Left renal pelvis (tissue), 4 donors: Measurements from ENCODE around the gene ERLIN1. TPM values are rescaled to one million over a fixed set of nuclear protein-coding genes. Genes with fewer than 3 reads are reported as not detected.

Source experiments
- DNase-seq, 4 donors: peaks; one replicate each; pipeline ENCODE4 v3.0.0-alpha.2; 2013; ENCODE audit warnings: low read depth in 4 of 4, low spot score in 3 of 4
- polyA plus RNA-seq, 4 donors: library from polyadenylated mRNA; unstranded; fragments of 120-200 nt; gene quantifications; one replicate each; pipeline ENCODE4 v1.2.1, GENCODE V29; 2013; ENCODE audit not compliant: insufficient read length in 4 of 4

ERLIN1 gene
- 10 to 100 TPM; 44.6 to 60.5 (median 55.1) TPM for polyA plus RNA-seq

DNA sequence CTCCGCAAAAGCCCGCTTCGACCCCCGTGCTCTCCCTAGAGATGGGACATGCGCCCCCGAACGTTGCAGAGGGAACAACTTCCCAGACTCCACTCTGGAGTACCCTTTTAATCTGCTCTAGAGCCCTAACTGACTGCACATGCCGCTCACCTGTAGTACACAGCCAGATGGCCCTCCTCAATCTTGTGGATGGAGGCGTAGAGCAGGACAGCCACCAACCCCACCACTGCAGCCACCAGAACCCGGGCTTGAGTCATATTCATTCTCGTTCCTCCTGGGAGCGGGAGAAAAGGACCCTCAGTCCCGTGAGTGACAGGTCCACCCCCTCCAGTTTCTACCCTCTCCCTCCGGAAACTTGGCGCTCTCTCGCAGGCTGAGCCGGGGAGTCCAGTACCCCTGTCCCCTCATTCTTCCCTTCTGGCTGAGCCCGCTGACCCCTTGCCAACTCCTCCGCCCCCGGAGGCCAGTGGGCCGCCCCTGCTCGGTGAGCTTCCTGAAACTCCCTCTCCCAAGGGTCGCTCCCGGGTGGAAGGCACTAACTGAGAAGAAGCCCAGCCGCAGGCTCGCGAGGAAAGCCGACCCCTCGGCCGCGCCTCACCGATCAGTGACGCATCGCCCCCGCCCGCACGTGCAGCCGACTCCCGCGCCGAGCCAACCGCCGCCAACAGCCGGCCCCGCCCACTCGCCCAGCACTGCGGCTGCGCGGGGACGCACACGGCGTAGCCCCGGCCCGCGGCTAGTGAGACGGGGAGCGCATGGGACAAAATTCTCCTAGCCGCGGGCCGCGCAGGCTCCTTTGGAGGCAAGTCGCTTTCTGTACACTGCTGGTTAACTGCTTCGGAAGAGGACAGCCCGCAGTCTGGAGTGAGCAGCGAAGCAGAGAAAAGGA lies at the start of gene ERLIN1:
TSS of gene ERLIN1 (minus strand) at position 666 of the 889 bp plus-strand sequence. CDS start at position 263, 403 bp downstream.
- DNase-seq, result peak; percentile 81 to 90 (median 88)

- no peak for DNase-seq
Measured at GRCh38 chr10:100232101-100232500, 46.3 kb upstream of the ERLIN1 start.

- no peak for DNase-seq
Measured at GRCh38 chr10:100229819-100230422, 44.1 kb upstream of the ERLIN1 start.

- DNase-seq, result no peak
Measured at GRCh38 chr10:100223879-100224278, 38.0 kb upstream of the ERLIN1 start.

DNA sequence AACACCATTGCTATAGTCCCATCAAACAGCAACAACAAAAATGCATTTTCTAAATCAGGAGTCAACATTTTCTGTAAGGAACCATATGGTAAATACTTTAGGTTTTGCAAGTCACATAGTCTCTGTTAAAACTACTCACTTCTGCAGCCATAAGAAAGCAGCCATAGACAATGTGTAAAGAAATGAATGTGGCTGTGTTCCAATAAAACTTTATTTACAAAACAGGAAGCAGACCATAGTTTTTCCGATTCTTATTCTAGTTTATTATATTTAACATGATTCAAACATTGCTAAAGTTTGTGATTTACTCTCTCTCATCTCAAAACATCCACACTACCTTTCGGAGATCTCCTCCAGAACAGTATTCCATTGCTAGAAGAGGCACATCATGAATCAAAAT lies 36.7 kb upstream of the ERLIN1 start:
- no peak for DNase-seq

GRCh38 chr10:100216006-100216405 lies 30.2 kb upstream of the ERLIN1 start:
- DNase-seq, result no peak

DNA sequence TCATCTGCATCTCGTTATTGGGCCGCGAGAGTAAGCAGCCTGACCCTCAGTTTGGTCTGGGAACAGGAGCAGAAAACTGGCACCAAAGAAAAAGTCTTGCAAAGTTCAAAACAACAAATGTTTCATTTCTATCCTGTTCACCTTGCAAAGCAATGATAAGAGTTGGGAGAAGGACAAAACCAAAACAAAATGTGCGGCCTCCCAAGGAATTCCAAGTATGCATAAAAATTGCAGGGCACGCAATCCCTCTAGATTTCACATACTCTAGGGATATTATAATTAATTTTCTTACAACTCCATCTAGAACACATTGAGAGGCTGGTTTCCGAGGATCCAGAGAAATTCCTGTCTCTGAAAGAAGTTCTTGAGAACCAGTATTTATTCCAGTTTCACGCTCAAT lies 23.5 kb upstream of the ERLIN1 start:
- no peak for DNase-seq

- DNase-seq, result no peak
Measured at GRCh38 chr10:100208276-100208675, 22.4 kb upstream of the ERLIN1 start.

DNA sequence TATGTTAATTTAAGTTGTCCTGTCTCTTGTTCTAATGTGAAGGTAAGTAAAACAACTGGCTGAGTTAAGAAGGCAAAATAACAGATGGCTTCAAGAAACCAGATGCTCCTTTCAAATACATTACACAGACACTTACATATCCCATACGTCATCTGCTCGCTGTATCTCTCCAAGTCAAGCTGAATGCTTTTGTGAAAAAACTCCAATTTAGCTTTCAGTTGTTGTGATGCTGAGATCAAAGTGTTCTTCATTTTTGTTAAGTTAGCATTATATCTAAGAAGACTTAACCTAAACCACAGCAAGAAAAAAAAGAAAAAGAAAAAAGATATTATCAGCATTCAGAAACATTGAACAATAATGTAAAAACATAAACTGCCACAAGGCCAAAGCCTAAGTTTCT lies 18.5 kb upstream of the ERLIN1 start:
- no peak for DNase-seq

GRCh38 chr10:100201549-100201948 lies 15.7 kb upstream of the ERLIN1 start:
- no peak for DNase-seq

DNA sequence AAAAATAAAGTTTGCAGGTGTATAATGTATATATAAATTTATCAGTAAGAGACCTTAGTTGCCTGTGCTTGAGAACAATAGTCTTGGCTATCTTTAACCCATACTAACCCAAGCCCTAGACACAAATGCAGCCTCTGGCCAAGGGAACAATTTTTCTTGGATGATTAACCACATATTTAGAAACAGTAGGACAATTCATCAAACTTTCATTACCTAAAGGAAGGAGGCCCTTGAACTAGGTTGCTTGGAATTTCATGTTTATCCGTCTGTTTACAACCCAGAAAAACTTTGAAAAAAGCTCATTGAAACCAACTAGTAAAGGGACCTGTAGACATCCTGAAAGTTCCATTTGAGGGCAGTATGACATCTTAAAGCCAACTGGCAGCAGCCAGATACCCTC lies 8.9 kb upstream of the ERLIN1 start:
- DNase-seq, result no peak

DNA sequence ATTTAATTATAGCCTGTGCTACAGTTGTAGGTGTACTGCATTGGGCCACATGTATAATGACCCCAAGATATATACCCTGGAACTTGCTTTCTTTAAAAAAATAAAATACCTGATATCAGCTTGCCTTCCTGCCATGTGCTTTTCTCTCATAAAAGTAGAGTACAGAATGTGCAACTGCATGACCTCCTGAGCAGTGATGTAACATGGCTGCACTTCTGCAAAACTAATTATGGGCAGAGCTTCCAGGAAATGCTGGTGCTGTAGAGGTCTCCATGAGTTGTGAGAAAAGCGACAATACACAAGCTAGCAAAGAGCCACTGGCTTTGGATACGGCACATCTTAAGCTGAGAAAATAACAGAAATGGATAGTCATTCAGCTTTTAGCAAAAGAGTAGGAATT lies 6.5 kb upstream of the ERLIN1 start:
- no peak for DNase-seq

- DNase-seq, result peak in 1 of 4 donors; percentile 14
Measured at GRCh38 chr10:100186253-100187212, 704 bp upstream of the ERLIN1 start.

GRCh38 chr10:100184840-100185239 lies 989 bp downstream of the ERLIN1 start:
- DNase-seq, result peak in 2 of 4 donors; percentile 8 to 23

- DNase-seq, result no peak
Measured at GRCh38 chr10:100184426-100184825, 1.4 kb downstream of the ERLIN1 start.

GRCh38 chr10:100183481-100183880 lies 2.3 kb downstream of the ERLIN1 start:
- no peak for DNase-seq

- no peak for DNase-seq
Measured at GRCh38 chr10:100182908-100183307, 2.9 kb downstream of the ERLIN1 start.

DNA sequence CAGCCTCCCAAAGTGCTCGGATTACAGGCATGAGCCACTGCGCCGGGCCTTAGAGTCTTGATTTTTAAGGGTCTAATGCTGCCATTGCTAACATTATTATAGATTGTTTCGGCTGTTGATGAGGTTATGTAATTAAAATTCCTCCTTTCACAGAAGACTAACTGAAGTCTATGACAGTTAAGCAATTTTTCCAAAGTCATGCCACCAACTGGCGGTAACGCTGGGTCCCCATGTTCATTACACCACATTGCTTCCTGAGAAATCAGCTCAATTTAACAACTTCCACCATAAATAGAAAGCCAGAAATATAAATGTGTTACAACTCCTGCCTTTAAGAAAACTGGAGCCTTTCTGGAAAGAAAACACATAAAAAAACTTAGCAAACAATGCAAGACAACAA lies 3.5 kb downstream of the ERLIN1 start:
- DNase-seq, result no peak

DNA sequence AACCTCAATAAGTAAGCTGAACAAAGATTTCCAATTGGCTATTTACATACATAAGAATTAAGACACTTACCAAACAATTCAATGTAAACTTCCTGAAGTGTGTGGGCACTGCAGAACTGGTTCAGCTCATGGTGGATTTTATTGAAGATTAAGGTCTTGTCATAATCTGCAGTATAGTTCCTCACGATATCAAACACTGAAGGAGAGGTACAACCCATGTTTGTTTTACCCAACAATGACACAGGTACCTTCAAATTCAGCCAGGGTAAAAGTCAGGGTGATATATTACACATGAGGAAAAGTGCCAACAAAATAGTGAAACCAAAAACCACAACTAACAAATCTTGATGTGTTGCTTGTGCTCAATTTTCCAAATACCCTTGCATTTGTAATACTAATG lies 10.0 kb downstream of the ERLIN1 start:
- no peak for DNase-seq

GRCh38 chr10:100174699-100175677 lies 10.8 kb downstream of the ERLIN1 start:
- no peak for DNase-seq
